NCI-H146 (cell line): ENCODE data around the gene TBC1D14.
"Not testable (repeated sequence)": the region's sequence is repeated elsewhere in the genome, so short reads cannot be mapped to it uniquely, and the experiment has no call there.

Experiments
- DNase-seq: peaks from one replicate; lab custom pipeline; 2025; lab: John Stamatoyannopoulos, UW

The TBC1D14 gene

GRCh38 chr4:6910340-6910959, 824 bp downstream of the TBC1D14 start:
- DNase-seq: peak; percentile 14

GRCh38 chr4:6910960-6911874, 1.6 kb downstream of the TBC1D14 start:
- no peak for DNase-seq

GRCh38 chr4:6911917-6912316, 2.3 kb downstream of the TBC1D14 start:
- DNase-seq: not testable (repeated sequence)

- no peak for DNase-seq
Observed at GRCh38 chr4:6912441-6912840, 2.8 kb downstream of the TBC1D14 start.

GRCh38 chr4:6913350-6913905, 3.8 kb downstream of the TBC1D14 start:
- DNase-seq: no peak

- no peak for DNase-seq
Observed at GRCh38 chr4:6914448-6914847, 4.8 kb downstream of the TBC1D14 start.

- no peak for DNase-seq
Observed at GRCh38 chr4:6915041-6916005, 5.7 kb downstream of the TBC1D14 start.

- DNase-seq: no peak
Observed at GRCh38 chr4:6916069-6916586, 6.5 kb downstream of the TBC1D14 start.

- no peak for DNase-seq
Observed at GRCh38 chr4:6916587-6917460, 7.2 kb downstream of the TBC1D14 start.

- DNase-seq: peak; percentile 97
Observed at GRCh38 chr4:6917461-6918271, 8.0 kb downstream of the TBC1D14 start.

- DNase-seq: peak; percentile 39
Observed at GRCh38 chr4:6918338-6918737, 8.7 kb downstream of the TBC1D14 start.

GRCh38 chr4:6920171-6920570, 10.5 kb downstream of the TBC1D14 start:
- no peak for DNase-seq

- DNase-seq: no peak
Observed at GRCh38 chr4:6923507-6923906, 13.9 kb downstream of the TBC1D14 start.

- no peak for DNase-seq
Observed at GRCh38 chr4:6924361-6924779, 14.7 kb downstream of the TBC1D14 start.

GRCh38 chr4:6925357-6925836, 15.8 kb downstream of the TBC1D14 start:
- DNase-seq: no peak

- DNase-seq: no peak
Observed at GRCh38 chr4:6926081-6926480, 16.5 kb downstream of the TBC1D14 start.

- no peak for DNase-seq
Observed at GRCh38 chr4:6926681-6927478, 17.3 kb downstream of the TBC1D14 start.

- DNase-seq: no peak
Observed at GRCh38 chr4:6928081-6928480, 18.5 kb downstream of the TBC1D14 start.

- no peak for DNase-seq
Observed at GRCh38 chr4:6929339-6929811, 19.7 kb downstream of the TBC1D14 start.
